Measurements from ENCODE around the gene MT3. TPM values are rescaled to one million over a fixed set of nuclear protein-coding genes. Genes with fewer than 3 reads are reported as not detected.

Gene MT3
- total and polyA plus RNA-seq, 2 of the 13 experiments (the other 11 are each of a cell fraction or from before 2014, with no cell fraction given) = not detected

DNA sequence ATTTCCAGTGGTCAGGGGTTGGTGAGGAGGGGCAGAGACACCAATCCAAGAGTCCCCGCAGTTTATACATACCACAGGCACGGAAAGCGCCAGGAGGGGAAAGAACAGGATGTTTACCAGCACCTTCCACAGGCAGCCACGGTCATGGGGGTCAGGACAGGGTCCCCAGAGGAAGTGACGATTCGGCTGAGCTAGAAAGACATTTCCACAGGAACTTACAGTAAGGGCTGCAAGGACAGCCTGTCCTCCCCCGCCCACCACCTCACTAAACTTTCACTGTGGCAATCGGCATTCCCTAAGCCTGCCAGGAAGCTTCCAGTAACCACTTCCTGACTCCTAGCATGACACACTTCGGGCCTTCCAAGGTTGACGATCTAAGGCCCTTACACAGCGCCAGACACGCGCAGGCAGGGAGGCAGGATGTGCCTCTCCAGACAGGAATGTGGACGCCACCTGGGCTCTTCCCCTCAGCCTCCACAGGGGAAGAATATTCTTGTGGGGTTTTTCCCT, 17.8 kb downstream of the MT3 start (continued):
- TF ChIP-seq, protein P1, sequence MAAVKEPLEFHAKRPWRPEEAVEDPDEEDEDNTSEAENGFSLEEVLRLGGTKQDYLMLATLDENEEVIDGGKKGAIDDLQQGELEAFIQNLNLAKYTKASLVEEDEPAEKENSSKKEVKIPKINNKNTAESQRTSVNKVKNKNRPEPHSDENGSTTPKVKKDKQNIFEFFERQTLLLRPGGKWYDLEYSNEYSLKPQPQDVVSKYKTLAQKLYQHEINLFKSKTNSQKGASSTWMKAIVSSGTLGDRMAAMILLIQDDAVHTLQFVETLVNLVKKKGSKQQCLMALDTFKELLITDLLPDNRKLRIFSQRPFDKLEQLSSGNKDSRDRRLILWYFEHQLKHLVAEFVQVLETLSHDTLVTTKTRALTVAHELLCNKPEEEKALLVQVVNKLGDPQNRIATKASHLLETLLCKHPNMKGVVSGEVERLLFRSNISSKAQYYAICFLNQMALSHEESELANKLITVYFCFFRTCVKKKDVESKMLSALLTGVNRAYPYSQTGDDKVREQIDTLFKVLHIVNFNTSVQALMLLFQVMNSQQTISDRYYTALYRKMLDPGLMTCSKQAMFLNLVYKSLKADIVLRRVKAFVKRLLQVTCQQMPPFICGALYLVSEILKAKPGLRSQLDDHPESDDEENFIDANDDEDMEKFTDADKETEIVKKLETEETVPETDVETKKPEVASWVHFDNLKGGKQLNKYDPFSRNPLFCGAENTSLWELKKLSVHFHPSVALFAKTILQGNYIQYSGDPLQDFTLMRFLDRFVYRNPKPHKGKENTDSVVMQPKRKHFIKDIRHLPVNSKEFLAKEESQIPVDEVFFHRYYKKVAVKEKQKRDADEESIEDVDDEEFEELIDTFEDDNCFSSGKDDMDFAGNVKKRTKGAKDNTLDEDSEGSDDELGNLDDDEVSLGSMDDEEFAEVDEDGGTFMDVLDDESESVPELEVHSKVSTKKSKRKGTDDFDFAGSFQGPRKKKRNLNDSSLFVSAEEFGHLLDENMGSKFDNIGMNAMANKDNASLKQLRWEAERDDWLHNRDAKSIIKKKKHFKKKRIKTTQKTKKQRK (IDR thresholded peaks at IDR 0.05; ENCODE audit: low read length) = no peak
- TF ChIP-seq MED13 (CRISPR knock-in tag; IDR thresholded peaks at IDR 0.05) (no peak), JUN (CRISPR knock-in tag; IDR thresholded peaks at IDR 0.05) (no peak)
- TF ChIP-seq, protein P2, sequence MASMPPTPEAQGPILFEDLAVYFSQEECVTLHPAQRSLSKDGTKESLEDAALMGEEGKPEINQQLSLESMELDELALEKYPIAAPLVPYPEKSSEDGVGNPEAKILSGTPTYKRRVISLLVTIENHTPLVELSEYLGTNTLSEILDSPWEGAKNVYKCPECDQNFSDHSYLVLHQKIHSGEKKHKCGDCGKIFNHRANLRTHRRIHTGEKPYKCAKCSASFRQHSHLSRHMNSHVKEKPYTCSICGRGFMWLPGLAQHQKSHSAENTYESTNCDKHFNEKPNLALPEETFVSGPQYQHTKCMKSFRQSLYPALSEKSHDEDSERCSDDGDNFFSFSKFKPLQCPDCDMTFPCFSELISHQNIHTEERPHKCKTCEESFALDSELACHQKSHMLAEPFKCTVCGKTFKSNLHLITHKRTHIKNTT (CRISPR knock-in tag; IDR thresholded peaks at IDR 0.05) = no peak

DNA sequence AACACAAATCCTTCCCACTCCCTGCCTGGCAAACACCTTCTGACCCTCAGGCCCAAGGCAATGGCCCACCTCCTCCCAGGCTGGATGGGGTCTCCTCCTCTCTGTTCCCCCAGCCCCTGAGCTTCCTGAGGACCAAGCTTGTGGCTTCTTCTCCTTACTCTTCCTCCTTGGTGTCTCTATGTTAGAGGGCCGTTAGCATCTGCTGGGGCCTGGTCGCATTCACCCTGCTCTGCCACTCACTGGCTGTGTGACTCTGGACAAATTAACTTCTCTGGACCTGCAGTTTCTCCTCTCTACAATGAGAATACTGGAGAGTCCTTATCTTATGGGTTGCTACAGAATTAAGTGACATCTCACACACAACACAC, 18.3 kb downstream of the MT3 start:
- Histone ChIP-seq H4K20me1 (ENCODE audit: insufficient read depth, low read length) (no peaks in the 10 kb centered on the region), H2AFZ (ENCODE audit: low read length) (no peak overlapping the region), H3K36me3 (replicated peaks in 1 of 2; ENCODE audit: control insufficient read depth in 1 of 2, insufficient read depth in 2 of 2, low read length in 2 of 2) (no peaks in the 10 kb centered on the region), H3K4me3 (replicated peaks in 1 of 3; ENCODE audit: insufficient read depth in 1 of 3, low read depth in 2 of 3, low read length in 3 of 3) (peak overlapping the region; percentile 75 to 84 (median 78)), H3K27me3 (ENCODE audit: control insufficient read depth in 1 of 2, insufficient read depth in 2 of 2, low read length in 2 of 2) (no peaks in the 10 kb centered on the region; a peak in 1 of 5 replicates), H3K79me2 (ENCODE audit: insufficient read depth, low read length) (no peaks in the 10 kb centered on the region), H3K4me1 (ENCODE audit: insufficient read depth, low read length) (peaks cover 72% of the 10 kb centered on the region), H3K4me2 (ENCODE audit: low read depth, low read length) (peak overlapping the region; percentile 91), H3K9me3 (ENCODE audit: low read length) (no peaks in the 10 kb centered on the region), H3K27ac (ENCODE audit: extremely low read length, insufficient read depth, low read length) (peak overlapping the region; percentile 93), H3K9ac (ENCODE audit: insufficient read depth, low read depth, low read length) (peak overlapping the region; percentile 79)
- DNase-seq (ENCODE audit: low spot score) = no peak
- intact Hi-C loops (cut with micrococcal nuclease; ENCODE audit: unreplicated experiment) = loop anchor here (1.0 to 10.0 kb wide), 4 partner anchors 19 to 257 kb away; partner anchors contain the start of genes MT1B, MT1F and SLC12A3
- BruUV-seq (replicated peaks) = TSS peak; percentile 95
- in situ Hi-C loops (cut with HindIII; ENCODE audit: extremely low pct_ligation_motif_present, low pct_unique_long_range_greater_than_20kb) = no loop called here
- FAIRE-seq = no peak
- WGBS (ENCODE audit: low lambda C conversion rate) = 0% methylated on average over 2 of the region's 2 CpGs
- CTCF ChIA-PET (ENCODE audit: low intra/inter-chr PET ratio, low total read pairs) = no interaction called here
- peak; percentile 2 for ATAC-seq
- POLR2A ChIA-PET = interaction anchor here (0.8 to 3.4 kb wide), 18 partner anchors 11 to 765 kb away, joined by 3 to 39 read pairs (median 4); partner anchors contain the start of genes CX3CL1, HERPUD1, MT1E and MT1G
- TF ChIP-seq ZNF484 (CRISPR knock-in tag; IDR thresholded peaks at IDR 0.05; ENCODE audit: borderline replicate concordance, low read depth) (no peak), ARID2 (CRISPR knock-in tag; IDR thresholded peaks at IDR 0.05; ENCODE audit: borderline replicate concordance) (no peak), ZFP37 (CRISPR knock-in tag; IDR thresholded peaks at IDR 0.05; ENCODE audit: borderline replicate concordance) (no peak), IKZF1 (IDR thresholded peaks at IDR 0.05) (no peak), PCBP2 (optimal IDR thresholded peaks at IDR 0.05; ENCODE audit: low read depth, low read length, poor library complexity, severe bottlenecking) (no peak), ZNF414 (CRISPR knock-in tag; IDR thresholded peaks at IDR 0.05) (0 out of 2 replicates have a peak, but pooled peaks have one; percentile 35), NCOA1 (CRISPR knock-in tag; IDR thresholded peaks at IDR 0.05) (peak; percentile 23; the same call in 1 of the 2 replicates), ARNT2 (CRISPR knock-in tag; IDR thresholded peaks at IDR 0.05; ENCODE audit: low read depth) (no peak), ZNF446 (CRISPR knock-in tag; IDR thresholded peaks at IDR 0.05) (0 out of 2 replicates have a peak, but pooled peaks have one; percentile 5), ZNF550 (CRISPR knock-in tag; IDR thresholded peaks at IDR 0.05; ENCODE audit: borderline replicate concordance) (no peak), ZNF530 (CRISPR knock-in tag; IDR thresholded peaks at IDR 0.05; ENCODE audit: low read depth) (no peak), ZNF839 (CRISPR knock-in tag; IDR thresholded peaks at IDR 0.05; ENCODE audit: borderline replicate concordance) (no peak)
- TF ChIP-seq, protein P3, sequence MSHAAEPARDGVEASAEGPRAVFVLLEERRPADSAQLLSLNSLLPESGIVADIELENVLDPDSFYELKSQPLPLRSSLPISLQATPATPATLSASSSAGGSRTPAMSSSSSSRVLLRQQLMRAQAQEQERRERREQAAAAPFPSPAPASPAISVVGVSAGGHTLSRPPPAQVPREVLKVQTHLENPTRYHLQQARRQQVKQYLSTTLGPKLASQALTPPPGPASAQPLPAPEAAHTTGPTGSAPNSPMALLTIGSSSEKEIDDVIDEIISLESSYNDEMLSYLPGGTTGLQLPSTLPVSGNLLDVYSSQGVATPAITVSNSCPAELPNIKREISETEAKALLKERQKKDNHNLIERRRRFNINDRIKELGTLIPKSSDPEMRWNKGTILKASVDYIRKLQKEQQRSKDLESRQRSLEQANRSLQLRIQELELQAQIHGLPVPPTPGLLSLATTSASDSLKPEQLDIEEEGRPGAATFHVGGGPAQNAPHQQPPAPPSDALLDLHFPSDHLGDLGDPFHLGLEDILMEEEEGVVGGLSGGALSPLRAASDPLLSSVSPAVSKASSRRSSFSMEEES (CRISPR knock-in tag; IDR thresholded peaks at IDR 0.05) = no peak

Data from HepG2 (cell line).